Measurements from ENCODE around the gene ELP4.

- TF ChIP-seq CTCF (IDR thresholded peaks at IDR 0.05) (no peak), EZH2 (IDR thresholded peaks at IDR 0.05; ENCODE audit: borderline replicate concordance, insufficient read depth, low read depth, low read length, poor library complexity, severe bottlenecking) (no peak)
Observed at GRCh38 chr11:31607914-31608313, 98.3 kb downstream of the ELP4 start.

All from B cell (primary cell).